SK-N-SH treated with all-trans-retinoic acid at 6 μM for 48 hours (cell line): ENCODE results near the gene ARHGAP15.

Experiments used
- ARNTL ChIP-seq: fragments of 450-650 bp; formaldehyde crosslinking; IDR thresholded peaks from 2 replicates; pipeline ENCODE4 v1.5.0; 2020; ENCODE audit warnings: low read depth, mild to moderate bottlenecking, moderate library complexity, borderline replicate concordance
- CREB5 ChIP-seq: fragments of 250-450 bp; sonication (Bioruptor Pico); IDR thresholded peaks from 2 replicates; pipeline ENCODE4 v1.5.1; 2020; ENCODE audit warnings: low read depth, mild to moderate bottlenecking, moderate library complexity
- CSDC2 ChIP-seq: fragments of 250-450 bp; sonication (Bioruptor Pico); IDR thresholded peaks from 2 replicates; pipeline ENCODE4 v1.5.0; 2020; ENCODE audit warnings: mild to moderate bottlenecking, moderate library complexity
- ISL1 ChIP-seq: fragments of 250-450 bp; sonication (Bioruptor Pico); IDR thresholded peaks from 2 replicates; pipeline ENCODE4 v2.1.2; 2022; ENCODE audit warnings: mild to moderate bottlenecking, moderate library complexity
- PATZ1 ChIP-seq: fragments of 250-450 bp; sonication (Bioruptor Pico); IDR thresholded peaks from 2 replicates; pipeline ENCODE4 v1.8.0; 2020; ENCODE audit warnings: mild to moderate bottlenecking, moderate library complexity, borderline replicate concordance
- POU6F1 ChIP-seq: fragments of 250-450 bp; sonication (Bioruptor Pico); IDR thresholded peaks from 2 replicates; pipeline ENCODE4 v1.8.0; 2021; ENCODE audit warnings: low read depth, mild to moderate bottlenecking, moderate library complexity, borderline replicate concordance
- RARB ChIP-seq: fragments of 250-450 bp; sonication (Bioruptor Pico); IDR thresholded peaks from 2 replicates; pipeline ENCODE4 v1.8.0; 2021; ENCODE audit warnings: mild to moderate bottlenecking, moderate library complexity
- TCF4 ChIP-seq: fragments of 250-450 bp; sonication (Bioruptor Pico); IDR thresholded peaks from 2 replicates; pipeline ENCODE4 v1.8.0; 2021; ENCODE audit warnings: mild to moderate bottlenecking, moderate library complexity, borderline replicate concordance
- TOX ChIP-seq: fragments of 250-450 bp; sonication (Bioruptor Pico); IDR thresholded peaks from 2 replicates; pipeline ENCODE4 v1.8.0; 2021; ENCODE audit warnings: mild to moderate bottlenecking, moderate library complexity, borderline replicate concordance
- ZC3H10 ChIP-seq: fragments of 250-450 bp; sonication (Bioruptor Pico); IDR thresholded peaks from 2 replicates; pipeline ENCODE4 v1.5.1; 2021; ENCODE audit warnings: mild to moderate bottlenecking, moderate library complexity
- ZFP30 ChIP-seq: fragments of 450-650 bp; formaldehyde crosslinking; IDR thresholded peaks from 2 replicates; pipeline ENCODE4 v1.5.0; 2022; ENCODE audit warnings: mild to moderate bottlenecking, moderate library complexity
- ZNF565 ChIP-seq: fragments of 450-650 bp; formaldehyde crosslinking; conservative IDR thresholded peaks from 2 replicates; pipeline ENCODE4 v1.5.0; 2020; ENCODE audit warnings: low read depth, mild to moderate bottlenecking, moderate library complexity
- ZNF70 ChIP-seq: fragments of 450-650 bp; formaldehyde crosslinking; IDR thresholded peaks from 2 replicates; pipeline ENCODE4 v1.5.0; 2020; ENCODE audit warnings: mild to moderate bottlenecking, moderate library complexity
- TF ChIP-seq, protein P1 (sequence below): fragments of 250-450 bp; sonication (Bioruptor Pico); IDR thresholded peaks from 2 replicates; pipeline ENCODE4 v1.5.1; 2021; ENCODE audit warnings: mild to moderate bottlenecking, moderate library complexity

DNA sequence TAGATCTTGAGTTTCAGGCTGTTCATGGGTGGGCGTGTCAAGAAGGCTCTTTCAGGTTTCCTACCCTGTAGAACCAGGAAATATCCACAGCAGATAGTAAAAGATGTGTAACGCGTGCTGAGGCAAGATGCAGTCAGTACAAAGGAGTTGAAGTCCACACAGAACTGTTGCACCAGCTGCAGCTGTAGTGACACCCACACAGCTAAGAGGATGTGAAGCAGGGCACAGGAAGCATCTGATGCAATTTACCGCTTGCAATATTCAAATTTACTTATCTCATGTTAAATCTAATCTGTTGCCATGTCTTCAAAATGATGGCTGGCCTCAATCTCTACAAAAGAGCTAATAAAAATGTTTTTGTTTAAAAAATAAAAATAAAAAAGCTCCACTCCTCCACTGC, 132.8 kb downstream of the ARHGAP15 start:
- no peak for TF ChIP-seq ZNF70
- no peak for TF ChIP-seq ZC3H10 (CRISPR knock-in tag)
- TF ChIP-seq ZNF565 = no peak
- no peak for TF ChIP-seq PATZ1 (CRISPR knock-in tag)
- TF ChIP-seq CSDC2 = no peak
- TF ChIP-seq RARB = no peak
- no peak for TF ChIP-seq ZFP30 (CRISPR knock-in tag)
- no peak for TF ChIP-seq TOX
- no peak for TF ChIP-seq TCF4
- TF ChIP-seq ARNTL (CRISPR knock-in tag) = no peak
- no peak for TF ChIP-seq POU6F1
- TF ChIP-seq CREB5 (CRISPR knock-in tag) = no peak
- TF ChIP-seq, protein P1, sequence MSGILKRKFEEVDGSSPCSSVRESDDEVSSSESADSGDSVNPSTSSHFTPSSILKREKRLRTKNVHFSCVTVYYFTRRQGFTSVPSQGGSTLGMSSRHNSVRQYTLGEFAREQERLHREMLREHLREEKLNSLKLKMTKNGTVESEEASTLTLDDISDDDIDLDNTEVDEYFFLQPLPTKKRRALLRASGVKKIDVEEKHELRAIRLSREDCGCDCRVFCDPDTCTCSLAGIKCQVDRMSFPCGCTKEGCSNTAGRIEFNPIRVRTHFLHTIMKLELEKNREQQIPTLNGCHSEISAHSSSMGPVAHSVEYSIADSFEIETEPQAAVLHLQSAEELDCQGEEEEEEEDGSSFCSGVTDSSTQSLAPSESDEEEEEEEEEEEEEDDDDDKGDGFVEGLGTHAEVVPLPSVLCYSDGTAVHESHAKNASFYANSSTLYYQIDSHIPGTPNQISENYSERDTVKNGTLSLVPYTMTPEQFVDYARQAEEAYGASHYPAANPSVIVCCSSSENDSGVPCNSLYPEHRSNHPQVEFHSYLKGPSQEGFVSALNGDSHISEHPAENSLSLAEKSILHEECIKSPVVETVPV (CRISPR knock-in tag) = no peak
- no peak for TF ChIP-seq ISL1 (CRISPR knock-in tag)
